Activated T-cell treated with anti-CD3 and anti-CD28 coated beads for 1 hour (primary cell): ENCODE results near the gene GASK1A.

ENCODE experiments used
- DNase-seq: peaks from one replicate; pipeline ENCODE4 v3.0.0-alpha.2; 2020; ENCODE audit warnings: low read depth

The GASK1A gene

DNA sequence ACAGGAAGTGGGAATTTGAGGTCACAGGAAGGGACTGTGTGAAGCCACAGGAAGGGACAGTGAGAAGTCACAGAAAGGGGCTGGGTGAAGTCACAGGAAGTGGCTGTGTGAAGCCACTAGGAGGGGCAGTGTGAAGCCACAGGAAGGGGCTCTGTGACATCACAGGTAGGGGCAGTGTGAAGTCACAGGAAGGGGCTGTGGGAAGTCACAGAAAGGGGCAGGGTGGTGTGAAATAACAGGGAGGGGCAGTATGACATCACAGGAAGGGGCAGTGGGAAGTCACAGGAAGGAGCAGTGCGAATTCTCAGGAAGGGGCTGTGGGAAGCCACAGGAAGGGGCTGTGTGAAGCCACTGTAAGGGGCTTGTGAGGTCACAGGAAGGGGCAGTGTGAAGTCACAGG is 35.8 kb downstream of the GASK1A start:
- no peak for DNase-seq

DNA sequence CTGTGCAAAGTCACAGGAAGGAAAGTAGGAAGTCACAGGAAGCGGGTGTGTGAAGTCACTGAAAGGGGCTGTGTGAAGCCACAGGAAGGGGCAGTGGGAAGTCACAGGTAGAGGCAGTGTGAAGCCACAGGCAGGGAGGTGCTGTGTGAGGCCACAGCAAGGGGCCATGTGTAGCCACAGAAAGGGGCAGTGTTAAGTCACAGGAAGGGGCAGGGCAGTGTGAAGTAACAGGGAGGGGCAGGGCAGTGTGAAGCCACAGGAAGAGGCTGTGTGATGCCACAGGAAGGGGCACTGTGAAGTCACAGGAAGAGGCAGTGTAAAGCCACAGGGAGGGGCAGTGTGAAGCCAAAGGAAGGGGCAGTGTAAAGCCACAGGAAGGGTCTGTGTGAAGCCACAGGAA is 36.5 kb downstream of the GASK1A start:
- DNase-seq: no peak

DNA sequence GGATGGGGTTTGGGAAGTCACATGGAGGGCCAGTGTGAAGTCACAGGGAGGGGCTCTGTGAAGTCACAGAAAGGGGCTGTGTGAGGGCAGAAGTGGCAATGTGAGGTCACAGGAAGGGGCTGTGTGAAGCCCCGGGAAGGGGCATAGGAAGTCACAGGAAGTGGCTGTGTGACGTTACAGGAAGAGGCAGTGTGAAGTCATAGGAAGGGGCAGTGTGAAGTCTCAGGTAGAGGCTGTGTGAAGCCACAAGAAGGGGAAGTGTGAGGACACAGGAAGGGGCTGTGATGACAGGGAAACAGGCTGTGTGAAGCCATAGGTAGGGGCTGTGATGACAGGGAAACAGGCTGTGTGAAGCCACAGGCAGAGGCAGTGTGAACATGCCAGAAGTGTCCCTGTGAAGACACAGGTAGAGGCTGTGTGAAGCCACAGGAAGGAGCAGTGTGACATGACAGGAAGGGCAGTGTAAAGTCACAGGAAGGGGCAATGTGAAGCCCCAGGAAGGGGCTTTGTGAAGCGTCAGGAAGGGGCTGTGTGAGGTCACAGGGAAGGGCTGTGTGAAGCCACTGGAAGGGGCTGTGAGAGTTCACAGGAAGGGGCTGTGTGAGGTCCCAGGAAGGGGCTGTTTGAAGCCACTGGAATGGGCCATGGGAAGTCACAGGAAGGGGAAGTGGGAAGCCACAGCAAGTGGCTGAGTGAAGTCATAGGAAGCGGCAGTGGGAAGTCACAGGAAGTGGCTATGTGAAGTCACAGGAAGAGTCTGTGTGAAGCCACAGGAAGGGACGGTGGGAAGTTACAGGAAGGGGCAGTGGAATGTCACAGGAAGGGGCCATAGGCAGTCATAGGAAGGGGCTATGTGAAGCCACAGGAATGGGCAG is 37.1 kb downstream of the GASK1A start:
- no peak for DNase-seq

DNA sequence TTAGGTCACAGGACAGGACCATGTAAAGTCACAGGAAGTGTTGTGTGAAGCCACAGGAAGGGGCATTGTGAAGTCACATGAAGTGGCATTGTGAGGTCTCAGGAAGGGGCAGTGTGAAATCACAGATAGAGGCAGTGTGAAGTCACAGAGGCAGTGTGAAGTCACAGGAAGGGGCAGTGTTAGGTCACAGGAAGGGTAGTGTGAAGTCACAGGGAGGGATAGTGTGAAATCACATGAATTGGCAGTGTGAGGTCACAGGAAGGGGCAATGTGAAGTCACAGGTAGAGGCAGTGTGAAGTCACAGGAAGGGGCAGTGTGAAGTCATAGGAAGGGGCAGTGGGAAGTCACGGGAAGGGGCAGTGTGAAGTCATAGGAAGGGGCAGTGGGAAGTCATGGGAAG is 37.9 kb downstream of the GASK1A start:
- DNase-seq: no peak

DNA sequence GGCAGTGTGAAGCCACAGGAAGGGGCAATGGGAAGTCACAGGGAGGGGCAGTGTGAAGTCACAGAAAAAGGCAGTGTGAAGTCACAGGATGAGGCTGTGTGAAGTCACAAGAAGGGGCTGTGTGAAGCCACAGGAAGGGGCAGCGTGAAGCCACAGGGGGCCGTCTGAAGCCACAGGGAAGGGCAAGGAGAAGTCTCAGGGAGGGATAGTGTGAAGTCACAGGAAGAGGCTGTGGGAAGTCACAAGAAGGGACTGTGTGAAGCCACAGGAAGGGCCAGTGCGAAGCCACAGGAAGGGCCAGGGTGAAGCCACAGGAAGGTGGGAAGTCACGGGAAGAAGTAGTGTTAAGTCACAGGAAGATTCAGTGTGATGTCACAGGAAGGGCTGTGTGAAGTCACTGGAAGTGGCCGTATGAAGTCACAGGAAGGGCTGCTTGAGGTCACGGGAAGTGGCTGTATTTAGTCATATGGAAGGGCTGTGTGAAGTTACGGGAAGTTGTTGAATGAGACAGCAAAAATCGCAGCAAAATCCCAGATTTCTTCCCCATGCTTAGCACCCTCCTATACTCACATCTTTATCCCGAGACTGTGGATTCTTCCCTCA is 38.6 kb downstream of the GASK1A start:
- no peak for DNase-seq

DNA sequence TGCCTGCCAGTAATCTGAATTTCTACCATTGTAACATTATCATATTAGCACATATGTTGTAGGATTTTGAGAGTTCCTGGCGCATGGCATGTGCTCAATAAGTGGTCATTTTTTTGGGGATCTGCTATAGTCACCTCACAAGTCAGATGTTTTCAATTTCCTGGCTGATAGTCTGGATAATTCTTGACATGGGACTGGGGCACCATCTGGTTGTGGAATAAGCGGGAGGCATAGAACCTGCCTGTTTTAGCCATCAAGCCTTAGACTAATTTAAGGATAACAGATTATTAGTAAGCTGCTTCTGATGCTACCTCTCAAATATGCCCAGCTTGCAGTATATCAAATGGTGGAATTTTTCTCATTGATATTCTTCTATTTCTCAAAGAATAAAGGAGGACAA is 39.1 kb downstream of the GASK1A start:
- DNase-seq: no peak

DNA sequence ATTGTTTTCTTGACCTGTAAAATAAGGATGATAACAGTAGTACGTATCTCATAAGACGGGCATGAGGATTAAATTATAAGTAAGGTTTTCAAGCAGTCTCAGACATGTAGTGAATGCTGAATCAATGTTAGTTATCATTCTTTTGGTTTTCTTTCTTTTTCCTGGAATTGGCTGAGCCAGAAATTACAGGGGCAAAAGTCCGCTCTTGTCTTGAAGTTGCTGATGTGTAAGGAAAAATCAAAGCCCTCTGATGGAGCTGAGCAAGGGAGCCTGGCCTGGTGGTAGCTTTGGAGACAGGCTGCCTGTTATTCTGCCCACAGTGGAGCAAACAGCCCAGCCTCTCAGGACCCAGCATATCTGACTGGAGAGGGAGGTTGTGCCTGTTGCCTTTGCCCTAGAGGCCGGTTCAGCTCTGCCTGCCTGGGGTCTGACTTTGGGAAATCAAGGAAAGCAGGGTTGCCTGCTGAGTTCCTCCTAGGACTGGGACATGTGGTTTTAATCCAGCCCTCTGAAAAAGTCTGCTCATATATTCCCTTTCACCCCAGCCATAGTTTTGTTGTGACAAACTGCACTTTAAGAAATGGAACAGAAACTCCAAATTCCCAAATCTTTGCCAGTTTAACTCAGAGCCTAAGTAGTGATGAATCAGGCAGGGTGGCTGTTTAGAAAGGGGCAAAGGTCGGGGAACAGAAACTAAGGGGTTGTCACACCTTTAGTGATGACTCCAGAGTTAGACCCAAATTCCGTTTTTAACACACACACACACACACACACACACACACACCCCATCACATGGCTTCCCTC is 40.1 kb downstream of the GASK1A start:
- DNase-seq: no peak

DNA sequence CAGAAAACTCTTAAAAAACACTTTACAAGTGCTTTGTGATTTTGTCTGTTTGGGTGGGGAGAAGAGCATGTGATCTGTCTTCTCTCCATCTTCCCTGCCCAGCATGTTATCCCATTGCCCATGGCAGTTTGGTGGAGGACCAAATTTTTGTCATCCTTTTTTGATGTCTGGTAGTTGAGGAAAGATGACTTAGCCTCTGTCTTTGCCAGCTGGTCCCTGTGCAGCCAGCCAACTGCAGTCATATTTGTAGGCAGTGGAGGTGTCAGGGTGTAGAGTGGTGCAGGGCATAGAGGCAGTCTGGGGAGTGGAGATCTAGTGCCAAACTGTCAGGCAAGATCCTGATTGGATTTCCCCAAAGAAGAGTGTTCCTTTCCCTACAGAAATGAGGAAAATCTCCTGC is 40.7 kb downstream of the GASK1A start:
- DNase-seq: no peak

DNA sequence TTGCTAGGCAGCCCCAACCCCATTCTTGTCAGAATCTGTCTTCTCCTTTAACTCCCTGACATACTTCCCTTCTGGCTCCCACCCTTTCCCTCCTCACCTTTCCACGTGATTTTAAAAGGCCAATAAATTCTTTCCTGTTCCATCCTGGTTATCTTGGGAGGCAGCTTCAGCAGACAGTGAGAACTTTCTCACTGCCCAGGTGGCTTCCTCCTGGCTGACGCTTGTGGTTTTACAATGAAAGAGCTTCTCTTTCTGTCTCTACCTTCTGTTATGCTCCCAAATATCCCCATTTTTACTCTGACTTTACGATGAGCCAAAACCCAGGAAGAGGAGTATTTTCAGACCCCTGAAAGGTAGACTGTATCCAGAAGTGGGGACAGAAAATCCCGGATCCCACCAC is 42.1 kb downstream of the GASK1A start:
- DNase-seq: no peak

DNA sequence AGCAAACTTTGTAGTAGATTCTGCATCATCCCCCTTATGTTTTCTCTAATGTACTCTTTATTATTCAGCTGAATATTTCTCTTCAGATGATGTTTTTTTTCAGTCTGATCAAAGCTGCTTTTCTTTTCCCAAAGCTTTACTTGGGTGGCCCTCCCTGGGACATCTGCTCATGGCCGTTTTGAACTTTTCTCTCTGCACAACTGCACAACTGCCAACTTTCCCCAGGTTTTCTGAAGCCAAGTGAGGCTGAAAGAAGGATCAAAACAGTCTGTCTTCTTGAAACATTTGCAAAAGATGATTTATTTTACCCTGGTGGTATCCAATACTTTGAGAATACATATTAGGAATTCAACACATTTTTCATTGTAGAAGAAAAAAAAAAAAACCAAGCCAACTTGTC is 43.0 kb downstream of the GASK1A start:
- DNase-seq: no peak

DNA sequence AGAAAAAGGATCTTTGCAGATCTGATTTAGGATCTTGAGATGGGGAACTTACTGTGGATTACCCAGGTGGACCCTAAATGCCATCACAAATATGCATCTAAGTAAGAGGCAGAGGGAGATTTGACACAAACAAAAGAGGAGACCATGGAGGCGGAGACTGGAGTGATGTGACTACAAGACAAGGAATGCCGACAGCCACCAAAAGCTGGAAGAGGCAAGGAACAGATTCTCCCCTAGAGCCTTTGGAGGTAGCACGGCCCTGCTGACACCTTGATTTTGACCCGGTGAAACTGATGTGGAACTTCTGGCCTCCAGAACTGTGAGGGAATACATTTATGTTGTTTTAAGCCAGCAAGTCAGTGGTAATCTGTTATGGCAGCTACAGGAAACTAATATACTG is 44.0 kb downstream of the GASK1A start:
- DNase-seq: no peak

DNA sequence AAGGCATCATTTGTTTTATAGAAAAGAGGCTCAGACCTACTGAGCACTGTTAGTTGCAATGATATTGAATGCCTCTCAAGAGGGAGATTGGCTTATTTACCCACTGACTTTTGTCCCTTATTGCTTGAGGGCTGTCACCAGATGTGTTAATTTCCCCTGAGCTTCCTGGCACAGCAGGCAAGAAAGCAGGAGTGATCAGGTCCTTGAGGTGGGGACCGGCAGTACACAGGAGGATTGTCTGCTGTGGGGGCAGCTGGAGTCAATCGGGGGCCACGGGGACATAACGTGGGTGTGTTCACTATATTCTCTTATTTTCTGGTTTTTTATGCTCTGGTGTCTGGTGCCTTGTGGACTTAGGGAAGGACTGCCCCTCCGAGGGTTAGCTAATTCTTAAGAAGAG is 44.6 kb downstream of the GASK1A start:
- DNase-seq: no peak

DNA sequence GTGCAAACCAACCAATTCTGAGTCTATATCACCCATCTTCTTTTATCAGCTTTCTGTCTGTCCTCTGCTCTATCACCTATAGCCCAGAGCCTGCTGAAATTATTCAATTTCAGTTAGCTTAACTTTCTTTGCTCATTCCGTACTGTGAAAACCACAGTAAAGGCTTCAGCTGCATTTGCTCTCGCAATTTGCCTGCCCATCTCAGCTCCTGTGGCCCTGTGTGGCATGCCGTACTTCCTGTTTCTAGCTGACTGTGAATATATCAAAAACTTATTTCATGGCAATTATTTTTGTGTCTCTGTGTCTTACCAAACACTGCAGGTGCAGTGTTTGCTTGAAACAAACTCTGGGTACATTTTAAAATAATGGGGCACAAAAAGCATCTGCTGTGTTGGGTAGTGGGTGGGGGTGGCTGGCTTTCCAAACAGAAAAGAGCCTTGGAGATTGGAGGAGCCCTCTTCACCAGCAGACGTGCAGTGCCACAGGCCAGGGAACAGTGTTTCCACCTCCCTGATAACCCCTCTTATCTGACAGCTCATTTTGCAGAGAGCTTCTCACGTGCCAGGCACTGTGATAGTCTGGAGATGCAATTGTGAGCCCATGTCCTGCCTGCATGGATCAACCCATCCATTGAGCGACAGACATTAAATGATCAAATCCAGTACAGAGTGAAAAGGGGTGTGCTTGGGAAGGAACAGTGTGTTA is 45.2 kb downstream of the GASK1A start:
- peak; percentile 33 for DNase-seq

DNA sequence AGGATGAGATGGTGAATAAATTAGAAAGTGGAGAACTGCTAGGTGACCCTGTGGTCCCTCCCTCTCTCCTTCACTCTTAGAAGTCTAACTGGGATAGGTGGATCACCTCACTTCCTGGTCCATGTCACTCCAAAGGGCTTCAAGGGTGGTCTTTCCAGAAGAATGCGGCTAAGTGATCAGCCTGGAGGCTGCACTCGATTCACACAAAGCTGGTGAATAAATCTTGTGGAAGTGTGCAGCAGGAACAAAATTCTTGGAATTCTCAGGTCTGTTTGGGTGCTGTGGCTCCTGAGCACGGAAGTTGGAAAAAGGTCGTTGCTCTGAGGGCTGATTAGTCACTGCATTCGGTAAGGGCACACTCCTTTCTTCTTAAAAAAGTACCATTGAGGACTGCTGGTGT is 46.3 kb downstream of the GASK1A start:
- no peak for DNase-seq

DNA sequence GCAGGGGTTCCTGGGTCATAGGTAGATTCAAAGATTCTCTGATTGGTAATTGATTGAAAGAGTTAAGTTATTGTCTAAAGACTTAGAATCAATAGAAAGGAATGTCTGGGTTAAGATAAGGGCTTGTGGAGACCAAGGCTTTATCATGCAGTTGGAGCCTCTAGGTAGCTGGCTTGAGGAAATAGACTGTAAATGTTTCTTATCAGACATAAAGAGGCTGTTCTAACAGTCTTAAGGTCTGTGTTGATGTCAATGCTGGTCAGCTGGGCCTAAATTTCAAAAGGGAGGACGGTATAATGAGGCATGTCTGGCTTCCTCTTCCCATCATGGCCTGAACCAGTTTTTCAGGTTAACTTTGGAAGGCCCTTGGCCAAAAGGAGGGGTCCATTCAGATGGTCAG is 48.9 kb downstream of the GASK1A start:
- DNase-seq: no peak

DNA sequence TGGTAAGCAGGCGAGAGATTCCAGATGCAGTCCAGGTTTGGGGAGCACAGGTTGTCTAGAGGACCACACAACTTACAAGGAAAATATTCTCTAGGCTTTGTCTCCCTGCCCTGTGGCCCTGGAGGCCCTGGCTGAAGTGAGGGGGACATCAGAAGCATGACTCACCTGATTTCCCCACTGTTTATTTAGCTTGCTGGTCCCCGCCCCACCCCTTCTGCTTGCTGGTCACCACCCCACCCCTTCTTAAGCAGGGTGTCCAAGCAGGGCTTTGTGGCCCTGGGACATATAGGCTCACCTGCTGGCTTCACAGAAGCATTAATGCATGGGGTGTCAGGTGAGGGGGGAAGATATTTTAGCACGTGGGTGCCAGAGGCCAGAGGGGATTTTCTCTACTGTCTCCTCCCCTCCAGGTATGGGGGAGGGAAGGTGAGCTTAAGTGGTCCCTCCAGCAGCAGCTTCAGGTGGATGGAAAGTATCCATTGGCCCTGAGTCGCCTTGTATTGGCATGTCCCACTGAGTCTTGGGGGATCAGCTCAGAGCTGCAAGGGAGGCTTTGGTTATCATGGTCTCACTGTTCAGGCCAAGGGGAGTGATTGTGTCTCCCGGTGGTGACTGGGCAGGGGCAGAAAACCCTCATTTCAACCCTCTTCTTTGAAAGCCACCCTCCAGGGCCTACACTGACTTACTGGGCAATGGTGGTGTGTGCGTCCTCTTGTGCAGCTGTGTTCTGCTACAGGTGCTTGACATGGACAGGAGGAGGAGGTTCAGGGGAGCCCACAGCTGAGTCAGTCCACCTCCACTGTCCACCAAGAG is 49.8 kb downstream of the GASK1A start:
- no peak for DNase-seq

DNA sequence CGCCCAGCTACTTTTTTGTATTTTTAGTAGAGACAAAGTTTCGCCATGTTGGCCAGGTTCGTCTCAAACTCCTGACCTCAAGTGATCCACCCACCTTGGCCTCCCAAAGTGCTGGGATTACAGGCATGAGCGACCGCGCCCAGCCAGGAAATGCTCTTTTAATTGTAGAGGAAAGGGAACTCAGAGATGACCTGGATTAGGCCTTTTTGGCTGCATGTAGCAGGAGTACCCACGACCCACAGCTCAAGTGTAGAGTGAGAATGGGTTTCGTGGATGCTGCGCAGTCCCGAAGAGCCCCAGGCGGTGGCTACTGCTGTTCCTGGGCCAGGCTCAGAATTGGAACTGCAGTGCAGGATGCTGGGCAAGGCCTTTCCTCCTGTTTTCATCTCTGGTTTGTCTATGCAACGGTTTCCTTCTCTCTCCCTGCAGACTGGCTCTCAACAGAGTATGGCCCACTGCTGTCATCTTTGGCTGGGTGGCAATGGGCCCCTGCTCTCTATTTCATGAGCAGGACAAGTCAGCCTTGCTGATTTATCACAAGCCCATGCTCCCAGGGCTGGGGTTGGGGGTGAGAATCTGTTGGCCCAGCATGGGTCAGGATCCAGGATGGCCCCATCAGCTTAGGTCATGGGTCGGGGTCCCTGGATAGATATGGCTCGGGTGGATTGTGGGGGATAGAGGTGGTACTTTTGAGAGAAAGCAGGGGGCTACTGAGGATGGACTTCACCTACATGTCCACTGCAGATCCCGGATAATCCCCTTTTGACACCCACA is 51.2 kb downstream of the GASK1A start:
- no peak for DNase-seq

DNA sequence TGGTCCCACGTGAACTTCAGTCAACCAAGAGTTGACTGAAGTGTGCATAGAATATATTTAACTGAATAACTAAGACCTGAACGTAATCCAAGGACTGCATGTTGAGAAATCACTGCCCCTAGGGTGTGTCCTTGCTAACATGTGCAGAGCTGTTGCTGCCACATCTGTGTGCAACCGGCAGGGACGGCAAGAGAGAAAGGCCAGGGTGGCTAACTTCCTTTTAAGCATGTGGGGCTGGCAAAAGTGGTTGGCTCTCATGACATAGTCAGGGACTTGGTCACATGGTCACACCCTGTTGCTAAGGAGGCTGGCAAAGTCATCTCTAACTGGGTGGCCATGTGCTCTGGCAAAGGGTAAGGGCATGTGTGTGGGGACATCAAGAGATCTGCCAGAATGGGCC is 52.4 kb downstream of the GASK1A start:
- no peak for DNase-seq

DNA sequence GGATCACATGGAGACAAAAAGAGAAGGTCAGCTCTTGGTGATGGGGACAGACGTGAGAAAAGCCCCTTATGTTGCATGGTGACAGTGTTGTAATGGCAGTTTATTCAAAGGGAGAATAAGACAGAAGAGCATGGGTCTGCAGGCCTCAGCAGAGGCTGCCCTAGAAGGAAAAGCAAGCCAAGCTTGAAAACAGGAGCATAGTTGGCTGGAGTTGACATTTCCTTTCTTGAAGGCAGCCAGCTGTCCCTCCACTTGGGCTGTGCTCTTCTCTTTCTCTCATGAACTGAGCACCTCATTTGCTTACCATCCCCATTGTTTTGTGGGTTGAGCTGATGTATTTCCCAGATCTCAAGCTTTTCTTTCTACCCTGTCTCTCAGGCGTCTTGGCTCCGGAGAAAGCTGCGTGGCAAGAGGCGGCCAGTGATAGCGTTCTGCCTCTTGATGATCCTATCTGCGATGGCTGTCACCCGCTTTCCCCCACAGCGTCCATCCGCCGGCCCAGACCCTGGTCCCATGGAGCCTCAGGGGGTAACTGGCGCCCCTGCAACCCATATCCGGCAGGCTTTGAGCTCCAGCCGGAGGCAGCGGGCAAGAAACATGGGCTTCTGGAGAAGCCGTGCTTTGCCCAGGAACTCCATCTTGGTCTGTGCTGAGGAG is 52.9 kb downstream of the GASK1A start:
- no peak for DNase-seq
